Measurements from ENCODE around the gene OLFML2B.

GRCh38 chr1:162059721-162060120 lies 36.1 kb upstream of the OLFML2B start:
- TF ChIP-seq CTCF (IDR thresholded peaks at IDR 0.05) (no peak), EP300 (IDR thresholded peaks at IDR 0.05) (no peak)
